ENCODE measurements around the gene KCNIP4.

DNA sequence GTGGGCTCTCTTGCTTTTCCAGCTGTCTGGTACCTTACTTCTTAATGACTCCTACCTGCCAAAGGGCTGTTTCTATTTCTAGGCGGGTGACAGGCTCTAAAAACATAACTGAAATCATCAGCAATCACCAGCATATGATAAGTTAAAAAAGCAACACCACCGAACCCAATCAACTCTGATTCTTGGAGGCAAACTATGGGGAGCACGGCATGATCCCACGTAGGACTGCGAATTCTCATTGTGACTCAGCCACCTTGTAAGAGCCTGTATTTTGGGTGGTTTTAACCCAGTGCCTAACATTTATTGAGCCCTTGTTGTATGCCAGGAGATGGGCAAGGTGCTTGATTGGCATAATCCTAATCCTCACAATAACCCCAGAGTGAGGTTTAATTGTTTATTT lies 1091.5 kb downstream of the KCNIP4 start:
- TF ChIP-seq ZFX (CRISPR knock-in tag; IDR thresholded peaks at IDR 0.05), result no peak
- no peak for TF ChIP-seq ZNF184 (CRISPR knock-in tag; IDR thresholded peaks at IDR 0.05)
- no peak for TF ChIP-seq CHCHD3 (CRISPR knock-in tag; IDR thresholded peaks at IDR 0.05)
- TF ChIP-seq U2AF2 (optimal IDR thresholded peaks at IDR 0.05; ENCODE audit: low read depth, low read length), result no peak
- no peak for TF ChIP-seq XRCC5 (IDR thresholded peaks at IDR 0.05; ENCODE audit: low read depth, low read length)
- TF ChIP-seq, protein P1, sequence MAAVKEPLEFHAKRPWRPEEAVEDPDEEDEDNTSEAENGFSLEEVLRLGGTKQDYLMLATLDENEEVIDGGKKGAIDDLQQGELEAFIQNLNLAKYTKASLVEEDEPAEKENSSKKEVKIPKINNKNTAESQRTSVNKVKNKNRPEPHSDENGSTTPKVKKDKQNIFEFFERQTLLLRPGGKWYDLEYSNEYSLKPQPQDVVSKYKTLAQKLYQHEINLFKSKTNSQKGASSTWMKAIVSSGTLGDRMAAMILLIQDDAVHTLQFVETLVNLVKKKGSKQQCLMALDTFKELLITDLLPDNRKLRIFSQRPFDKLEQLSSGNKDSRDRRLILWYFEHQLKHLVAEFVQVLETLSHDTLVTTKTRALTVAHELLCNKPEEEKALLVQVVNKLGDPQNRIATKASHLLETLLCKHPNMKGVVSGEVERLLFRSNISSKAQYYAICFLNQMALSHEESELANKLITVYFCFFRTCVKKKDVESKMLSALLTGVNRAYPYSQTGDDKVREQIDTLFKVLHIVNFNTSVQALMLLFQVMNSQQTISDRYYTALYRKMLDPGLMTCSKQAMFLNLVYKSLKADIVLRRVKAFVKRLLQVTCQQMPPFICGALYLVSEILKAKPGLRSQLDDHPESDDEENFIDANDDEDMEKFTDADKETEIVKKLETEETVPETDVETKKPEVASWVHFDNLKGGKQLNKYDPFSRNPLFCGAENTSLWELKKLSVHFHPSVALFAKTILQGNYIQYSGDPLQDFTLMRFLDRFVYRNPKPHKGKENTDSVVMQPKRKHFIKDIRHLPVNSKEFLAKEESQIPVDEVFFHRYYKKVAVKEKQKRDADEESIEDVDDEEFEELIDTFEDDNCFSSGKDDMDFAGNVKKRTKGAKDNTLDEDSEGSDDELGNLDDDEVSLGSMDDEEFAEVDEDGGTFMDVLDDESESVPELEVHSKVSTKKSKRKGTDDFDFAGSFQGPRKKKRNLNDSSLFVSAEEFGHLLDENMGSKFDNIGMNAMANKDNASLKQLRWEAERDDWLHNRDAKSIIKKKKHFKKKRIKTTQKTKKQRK (IDR thresholded peaks at IDR 0.05; ENCODE audit: borderline replicate concordance, low read depth, low read length), result no peak
- TF ChIP-seq, protein P2, sequence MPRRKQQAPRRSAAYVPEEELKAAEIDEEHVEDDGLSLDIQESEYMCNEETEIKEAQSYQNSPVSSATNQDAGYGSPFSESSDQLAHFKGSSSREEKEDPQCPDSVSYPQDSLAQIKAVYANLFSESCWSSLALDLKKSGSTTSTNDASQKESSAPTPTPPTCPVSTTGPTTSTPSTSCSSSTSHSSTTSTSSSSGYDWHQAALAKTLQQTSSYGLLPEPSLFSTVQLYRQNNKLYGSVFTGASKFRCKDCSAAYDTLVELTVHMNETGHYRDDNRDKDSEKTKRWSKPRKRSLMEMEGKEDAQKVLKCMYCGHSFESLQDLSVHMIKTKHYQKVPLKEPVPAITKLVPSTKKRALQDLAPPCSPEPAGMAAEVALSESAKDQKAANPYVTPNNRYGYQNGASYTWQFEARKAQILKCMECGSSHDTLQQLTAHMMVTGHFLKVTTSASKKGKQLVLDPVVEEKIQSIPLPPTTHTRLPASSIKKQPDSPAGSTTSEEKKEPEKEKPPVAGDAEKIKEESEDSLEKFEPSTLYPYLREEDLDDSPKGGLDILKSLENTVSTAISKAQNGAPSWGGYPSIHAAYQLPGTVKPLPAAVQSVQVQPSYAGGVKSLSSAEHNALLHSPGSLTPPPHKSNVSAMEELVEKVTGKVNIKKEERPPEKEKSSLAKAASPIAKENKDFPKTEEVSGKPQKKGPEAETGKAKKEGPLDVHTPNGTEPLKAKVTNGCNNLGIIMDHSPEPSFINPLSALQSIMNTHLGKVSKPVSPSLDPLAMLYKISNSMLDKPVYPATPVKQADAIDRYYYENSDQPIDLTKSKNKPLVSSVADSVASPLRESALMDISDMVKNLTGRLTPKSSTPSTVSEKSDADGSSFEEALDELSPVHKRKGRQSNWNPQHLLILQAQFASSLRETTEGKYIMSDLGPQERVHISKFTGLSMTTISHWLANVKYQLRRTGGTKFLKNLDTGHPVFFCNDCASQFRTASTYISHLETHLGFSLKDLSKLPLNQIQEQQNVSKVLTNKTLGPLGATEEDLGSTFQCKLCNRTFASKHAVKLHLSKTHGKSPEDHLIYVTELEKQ (CRISPR knock-in tag; IDR thresholded peaks at IDR 0.05), result no peak
- TF ChIP-seq XRCC3 (IDR thresholded peaks at IDR 0.05), result no peak
- TF ChIP-seq EP300 (IDR thresholded peaks at IDR 0.05; ENCODE audit: low read length), result no peak
- TF ChIP-seq RBBP5 (IDR thresholded peaks at IDR 0.05; ENCODE audit: borderline replicate concordance, insufficient read depth, low read length, poor library complexity, severe bottlenecking), result no peak
